Posterior cingulate gyrus (tissue), 11 donors: ENCODE measurements around the gene RANBP17.
"Not testable (repeated sequence)": the region's sequence is repeated elsewhere in the genome, so short reads cannot be mapped to it uniquely, and the experiment has no call there.

Experiments used
- DNase-seq, 10 donors: peaks; one replicate each; pipeline versions ENCODE4 v3.0.0 to v3.0.0-alpha.2; 2020 to 2021; ENCODE audit warnings: mixed read lengths in 3 of 10
- intact Hi-C: fragments of 100-400 bp; cut with DNase I; formaldehyde crosslinking; loops from one replicate; pipeline ENCODE4 v1.15.1; 2023

The RANBP17 gene

GRCh38 chr5:170865622-170866021 is 3.8 kb downstream of the RANBP17 start:
- DNase-seq = no peak
- intact Hi-C loops = no loop called here

DNA sequence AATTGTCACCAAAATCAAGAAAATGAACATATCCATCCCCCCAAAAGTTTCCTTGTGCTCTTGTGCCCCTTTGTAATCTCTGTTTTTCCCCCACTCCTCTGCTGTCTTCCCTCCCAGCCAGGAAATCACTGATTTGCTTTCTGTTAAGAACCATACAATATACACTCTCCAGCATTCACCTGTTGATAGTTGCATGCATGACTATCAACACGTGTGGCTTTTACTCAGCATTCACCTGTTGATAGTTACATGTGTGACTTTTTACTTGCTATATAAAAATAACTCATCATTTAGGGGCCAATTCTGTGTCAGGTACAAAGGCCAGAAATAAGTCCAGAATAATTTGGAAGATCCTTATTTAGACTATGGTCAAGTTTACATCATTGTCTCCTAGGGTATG is 6.0 kb downstream of the RANBP17 start:
- intact Hi-C loops = no loop called here
- DNase-seq = no peak

DNA sequence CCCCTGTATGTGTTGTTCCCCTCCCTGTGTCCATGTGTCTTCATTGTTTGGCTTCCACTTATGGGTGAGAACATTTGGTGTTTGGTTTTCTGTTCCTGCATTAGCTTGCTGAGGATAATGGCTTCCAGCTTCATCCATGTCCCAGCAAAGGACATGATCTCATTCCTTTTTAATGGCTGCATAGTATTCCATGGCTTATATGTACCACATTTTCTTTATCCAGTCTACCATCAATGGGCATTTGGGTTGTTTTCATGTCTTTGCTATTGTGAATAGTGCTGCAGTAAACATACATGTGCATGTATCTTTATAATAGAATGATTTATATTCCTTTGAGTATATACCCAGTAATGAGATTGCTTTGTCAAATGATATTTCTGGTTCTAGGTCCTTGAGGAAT is 8.6 kb downstream of the RANBP17 start:
- DNase-seq, intact Hi-C loops: not testable (repeated sequence)

- DNase-seq = no peak
- intact Hi-C loops = no loop called here
Observed at GRCh38 chr5:170874017-170874416, 12.2 kb downstream of the RANBP17 start.

DNA sequence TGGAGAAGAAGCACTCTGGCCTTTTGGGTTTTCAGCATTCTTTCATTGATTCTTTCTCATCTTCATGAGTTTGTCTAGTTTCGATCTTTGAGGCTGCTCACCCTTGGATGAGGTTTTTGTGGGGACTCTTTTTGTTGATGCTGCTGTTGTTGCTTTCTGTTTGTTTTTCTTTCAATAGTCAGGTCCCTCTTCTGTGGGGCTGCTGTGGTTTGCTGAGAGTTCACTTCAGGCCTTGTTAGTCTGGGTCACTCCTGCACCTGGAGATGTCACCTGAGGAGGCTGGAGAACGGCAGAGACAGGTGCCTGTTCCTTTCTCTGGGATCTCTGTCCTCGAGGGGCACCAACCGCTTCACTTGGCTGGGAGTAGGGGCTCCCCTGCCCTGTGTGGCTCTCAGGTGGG is 14.0 kb downstream of the RANBP17 start:
- DNase-seq = no peak
- intact Hi-C loops = no loop called here

DNA sequence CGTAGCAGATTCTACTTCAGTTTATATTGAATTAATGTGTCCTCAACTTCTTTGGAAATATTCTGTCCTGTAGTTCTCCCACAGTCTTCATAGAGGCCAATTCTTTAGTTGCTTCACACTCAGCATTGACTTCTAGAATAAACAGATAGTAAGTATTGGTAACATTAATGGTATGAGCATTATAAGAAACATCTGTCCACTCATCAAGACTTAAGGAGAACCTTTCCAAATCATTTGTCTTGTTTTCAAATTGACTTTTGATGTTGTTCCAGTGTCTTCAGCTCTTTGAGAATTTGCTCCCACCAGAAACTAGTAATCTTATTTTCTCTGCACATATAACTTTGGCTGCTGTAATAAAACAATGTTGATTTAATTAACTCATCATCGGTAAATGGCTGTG is 18.3 kb downstream of the RANBP17 start:
- intact Hi-C loops = no loop called here
- no peak for DNase-seq

GRCh38 chr5:170882345-170882744 is 20.5 kb downstream of the RANBP17 start:
- intact Hi-C loops = no loop called here
- no peak for DNase-seq

DNA sequence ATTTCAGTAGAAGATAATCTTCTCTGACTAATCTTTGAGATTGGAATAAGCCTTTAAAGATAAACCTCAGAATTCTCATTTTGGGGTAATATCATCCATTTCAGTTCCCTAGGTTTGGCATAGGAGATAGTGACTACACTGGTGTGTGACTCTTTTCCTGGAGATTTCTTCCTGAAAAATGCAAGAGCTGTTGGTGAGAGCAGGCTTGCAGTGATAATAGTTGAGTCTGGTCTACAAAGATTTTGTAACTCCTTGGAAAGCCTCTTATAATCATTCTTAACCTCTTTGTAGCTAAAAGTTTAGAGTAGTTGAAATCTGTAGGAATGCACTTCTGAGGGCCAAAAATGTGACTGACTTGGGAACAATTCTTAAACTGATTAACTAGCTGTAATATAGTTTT is 23.4 kb downstream of the RANBP17 start:
- intact Hi-C loops = no loop called here
- no peak for DNase-seq

- no peak for DNase-seq
- intact Hi-C loops = no loop called here
Observed at GRCh38 chr5:170885809-170886208, 24.0 kb downstream of the RANBP17 start.

DNA sequence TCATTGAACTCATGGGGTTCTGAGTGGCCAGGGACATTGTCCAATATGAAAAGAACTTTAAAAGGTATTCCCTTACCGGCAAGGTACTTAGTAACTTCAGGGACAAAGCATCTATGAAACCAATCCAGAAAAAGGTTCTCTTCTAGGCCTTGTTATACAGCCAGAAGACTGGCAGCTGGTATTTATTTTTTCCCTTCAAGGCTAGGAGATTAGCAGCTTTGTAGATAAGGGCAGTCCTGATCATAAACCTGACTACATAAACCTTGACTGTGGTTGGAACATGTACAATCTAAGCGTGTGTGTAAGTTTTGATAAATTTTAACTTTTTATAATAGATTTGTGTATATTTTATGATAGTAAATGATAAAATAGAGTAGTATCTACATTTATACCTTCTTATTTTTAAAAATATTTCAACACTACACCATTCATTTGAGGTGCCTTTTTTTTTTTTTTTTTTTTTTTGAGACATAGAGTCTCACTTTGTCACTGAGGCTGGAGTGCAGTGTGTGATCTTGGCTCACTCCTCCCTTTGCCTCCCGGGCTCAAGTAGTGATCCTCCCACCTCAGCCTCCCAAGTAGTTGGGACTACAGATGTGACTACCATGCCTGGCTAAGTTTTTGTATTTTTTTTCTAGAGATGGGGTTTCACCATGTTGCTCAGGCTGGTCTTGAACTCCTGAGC is 24.5 kb downstream of the RANBP17 start:
- peak in 1 of 10 donors; percentile 31 for DNase-seq
- intact Hi-C loops = no loop called here

DNA sequence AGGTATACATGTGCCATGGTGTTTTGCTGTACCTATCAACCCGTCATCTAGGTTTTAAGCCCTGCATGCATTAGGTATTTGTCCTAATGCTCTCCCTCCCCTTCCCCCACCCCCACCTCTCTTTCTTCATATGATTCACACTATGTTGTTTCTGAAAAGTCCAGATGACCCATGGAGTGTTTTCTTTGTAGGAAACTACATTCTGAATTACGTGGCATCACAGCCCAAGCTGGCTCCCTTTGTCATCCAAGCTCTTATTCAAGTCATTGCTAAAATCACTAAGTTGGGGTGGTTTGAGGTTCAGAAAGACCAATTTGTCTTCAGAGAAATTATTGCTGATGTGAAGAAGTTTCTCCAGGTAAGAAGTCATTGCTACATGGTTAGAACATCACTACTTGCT is 30.4 kb downstream of the RANBP17 start:
- intact Hi-C loops = no loop called here

DNA sequence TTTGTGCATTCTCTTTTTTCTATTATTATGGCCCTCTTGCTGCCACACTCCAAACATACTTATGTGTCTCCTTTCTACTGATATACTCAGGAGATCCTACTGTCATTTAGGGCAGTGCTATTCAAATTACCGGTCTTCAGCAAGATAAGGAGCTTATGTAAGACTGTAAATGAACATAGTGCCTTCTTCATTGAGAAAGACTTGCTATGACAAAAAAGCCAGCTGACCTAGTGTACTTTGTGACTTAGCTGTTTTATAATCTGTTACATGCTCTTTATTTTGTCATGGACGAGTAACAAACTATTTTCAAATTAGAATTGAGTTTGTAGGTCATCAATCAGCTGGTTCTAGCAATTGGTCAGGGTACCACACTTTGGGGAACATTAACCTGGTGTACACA is 32.8 kb downstream of the RANBP17 start:
- intact Hi-C loops = no loop called here
- no peak for DNase-seq

More for the DNA sequence above, 30.4 kb downstream of the RANBP17 start:
- no peak for DNase-seq

DNA sequence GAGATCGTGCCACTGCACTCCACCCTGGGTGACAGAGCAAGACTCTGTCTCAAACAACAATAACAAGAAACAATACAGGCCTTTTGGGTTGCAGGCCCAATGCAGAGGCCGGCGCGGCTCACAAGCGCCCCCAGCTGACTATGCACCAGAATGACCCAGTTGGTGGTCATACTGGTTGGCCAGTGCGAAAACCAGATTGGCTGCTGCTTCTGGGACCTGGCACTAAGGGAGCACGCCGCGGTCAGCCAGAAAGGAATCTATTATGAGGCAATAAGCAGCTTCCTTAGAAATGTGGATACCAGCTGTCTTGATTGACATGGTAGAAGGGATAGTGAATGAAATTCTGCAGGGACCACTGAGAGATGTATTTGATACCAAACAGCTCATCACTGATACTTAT is 35.0 kb downstream of the RANBP17 start:
- peak in 7 of 10 donors; percentile 9 to 86 (median 48) for DNase-seq
- intact Hi-C loops = no loop called here

GRCh38 chr5:170903075-170903474 is 41.3 kb downstream of the RANBP17 start:
- peak in 2 of 10 donors; percentile 34 to 47 for DNase-seq
- intact Hi-C loops = no loop called here

- intact Hi-C loops = no loop called here
- no peak for DNase-seq
Observed at GRCh38 chr5:170907758-170908157, 45.9 kb downstream of the RANBP17 start.

DNA sequence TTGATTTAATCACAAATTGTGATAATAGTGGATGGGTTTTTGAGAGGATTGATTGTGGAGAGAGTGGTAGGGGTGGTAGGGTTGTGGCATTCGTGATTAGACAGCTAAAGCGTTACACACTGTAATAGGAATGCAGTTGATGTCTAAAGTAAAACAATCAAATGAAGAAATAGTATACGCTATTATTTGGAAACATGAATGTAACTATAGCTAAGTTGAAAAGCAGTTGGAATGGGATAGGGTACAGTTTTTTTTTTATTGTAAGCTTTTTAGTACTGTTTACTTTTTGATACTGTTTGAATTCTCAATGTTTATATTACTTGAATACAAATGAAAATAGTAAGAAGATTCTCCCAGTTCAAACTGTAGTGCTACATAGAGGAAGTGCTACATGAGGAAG is 51.8 kb downstream of the RANBP17 start:
- intact Hi-C loops = no loop called here
- no peak for DNase-seq

GRCh38 chr5:170917113-170917512 is 55.3 kb downstream of the RANBP17 start:
- intact Hi-C loops = no loop called here
- no peak for DNase-seq

GRCh38 chr5:170920196-170920595 is 58.4 kb downstream of the RANBP17 start:
- intact Hi-C loops = no loop called here
- no peak for DNase-seq

- intact Hi-C loops = not testable (repeated sequence)
- peak in 1 of 10 donors; percentile 70 for DNase-seq
Observed at GRCh38 chr5:170922331-170922730, 60.5 kb downstream of the RANBP17 start.

- intact Hi-C loops = no loop called here
- DNase-seq = no peak
Observed at GRCh38 chr5:170923910-170924620, 62.2 kb downstream of the RANBP17 start.

DNA sequence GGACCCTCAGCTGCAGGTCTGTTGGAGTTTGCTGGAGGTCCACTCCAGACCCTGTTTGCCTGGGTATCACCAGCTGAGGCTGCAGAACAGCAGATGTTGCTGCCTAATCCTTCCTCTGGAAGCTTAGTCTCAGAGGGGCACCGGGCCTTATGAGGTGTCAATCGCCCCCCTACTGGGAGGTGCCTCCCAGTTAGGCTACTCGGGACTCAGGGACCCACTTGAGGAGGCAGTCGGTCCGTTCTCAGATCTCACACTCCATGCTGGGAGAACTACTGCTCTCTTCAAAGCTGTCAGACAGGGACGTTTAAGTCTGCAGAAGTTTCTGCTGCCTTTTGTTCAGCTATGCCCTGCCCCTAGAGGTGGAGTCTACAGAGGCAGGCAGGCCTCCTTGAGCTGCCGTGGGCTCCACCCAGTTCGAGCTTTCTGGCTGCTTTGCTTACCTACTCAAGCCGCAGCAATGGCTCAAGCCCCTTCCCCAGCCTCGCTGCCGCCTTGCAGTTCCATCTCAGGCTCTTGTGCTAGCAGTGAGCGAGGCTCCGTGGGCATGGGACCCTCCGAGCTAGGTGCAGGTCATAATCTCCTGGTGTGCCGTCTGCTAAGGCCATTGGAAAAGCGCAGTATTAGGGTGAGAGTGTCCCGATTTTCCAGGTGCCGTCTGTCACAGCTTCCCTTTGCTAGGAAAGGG is 73.9 kb downstream of the RANBP17 start:
- DNase-seq = peak in 1 of 10 donors; percentile 72
- intact Hi-C loops = not testable (repeated sequence)

DNA sequence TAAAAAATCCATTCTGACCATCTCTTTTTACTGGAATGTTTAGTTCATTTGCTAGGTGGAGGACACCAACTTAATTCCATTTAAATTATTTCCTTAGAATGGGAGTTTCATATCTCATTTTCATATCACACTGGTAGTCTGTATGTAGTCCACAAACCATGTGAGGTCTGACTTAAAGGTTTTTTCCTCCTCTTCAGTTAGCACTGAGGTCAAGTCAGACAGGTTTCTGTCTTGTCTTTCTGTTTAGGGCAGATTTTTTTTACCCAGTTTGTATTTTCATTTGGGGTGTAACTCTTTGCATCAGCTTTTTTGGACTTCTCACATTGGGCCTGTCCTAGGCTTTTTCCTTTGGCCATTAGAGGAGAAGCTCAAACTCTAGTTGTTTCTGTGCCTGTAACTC is 75.3 kb downstream of the RANBP17 start:
- intact Hi-C loops = no loop called here
- DNase-seq = no peak
